ENCODE measurements around the gene ANO3.

Gene ANO3

GRCh38 chr11:26556582-26556981, 224.7 kb downstream of the ANO3 start:
- peak; percentile 40 for DNase-seq (ENCODE audit: low read depth)
- TF ChIP-seq CTCF (IDR thresholded peaks at IDR 0.05; ENCODE audit: control insufficient read depth, extremely low read depth, insufficient read depth), result no peak
- no peak overlapping the region for H3K4me3 ChIP-seq (ENCODE audit: low read depth, low read length)

DNA sequence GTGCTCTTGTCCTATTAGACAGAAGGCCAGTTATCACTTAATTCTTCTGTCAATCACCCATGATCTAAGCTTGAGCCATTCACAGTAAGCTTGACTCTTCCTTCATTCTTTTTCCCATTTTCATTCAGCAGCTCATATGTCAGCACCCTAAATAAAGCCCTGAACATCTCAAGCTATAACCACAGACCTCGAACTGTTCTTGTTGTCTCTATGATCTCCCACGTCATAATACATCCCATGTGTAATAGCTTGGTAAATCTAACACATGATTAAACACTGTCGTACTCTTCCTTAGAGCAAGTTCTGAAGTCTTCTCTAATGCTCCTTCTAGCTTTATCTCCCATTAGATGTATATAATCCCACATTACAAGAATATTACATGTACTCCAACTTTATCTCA, 225.7 kb downstream of the ANO3 start:
- no peak overlapping the region for H3K4me3 ChIP-seq (ENCODE audit: low read depth, low read length)
- TF ChIP-seq CTCF (IDR thresholded peaks at IDR 0.05; ENCODE audit: control insufficient read depth, extremely low read depth, insufficient read depth), result no peak
- DNase-seq (ENCODE audit: low read depth), result no peak

DNA sequence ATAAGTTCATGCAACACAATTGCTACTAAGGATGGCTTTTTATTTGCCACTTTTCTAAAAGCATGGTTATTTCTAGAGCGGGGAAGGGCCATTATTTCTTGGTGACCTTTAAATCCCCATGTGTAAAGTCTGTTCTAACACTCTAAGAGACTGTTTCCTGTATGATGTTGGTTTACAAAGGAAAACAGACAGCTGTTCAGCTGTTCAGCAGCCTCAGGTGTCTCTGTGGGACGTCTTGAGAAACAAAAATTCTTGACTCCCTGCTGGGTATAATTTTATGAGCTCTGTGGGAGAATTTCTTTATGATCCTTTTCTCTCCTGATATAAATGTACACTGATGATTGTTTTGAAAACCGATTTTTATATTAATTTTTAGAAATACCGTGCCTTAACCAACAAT, 226.3 kb downstream of the ANO3 start:
- TF ChIP-seq CTCF (IDR thresholded peaks at IDR 0.05; ENCODE audit: control insufficient read depth, extremely low read depth, insufficient read depth), result no peak
- peak; percentile 27 for DNase-seq (ENCODE audit: low read depth)
- no peak overlapping the region for H3K4me3 ChIP-seq (ENCODE audit: low read depth, low read length)

DNA sequence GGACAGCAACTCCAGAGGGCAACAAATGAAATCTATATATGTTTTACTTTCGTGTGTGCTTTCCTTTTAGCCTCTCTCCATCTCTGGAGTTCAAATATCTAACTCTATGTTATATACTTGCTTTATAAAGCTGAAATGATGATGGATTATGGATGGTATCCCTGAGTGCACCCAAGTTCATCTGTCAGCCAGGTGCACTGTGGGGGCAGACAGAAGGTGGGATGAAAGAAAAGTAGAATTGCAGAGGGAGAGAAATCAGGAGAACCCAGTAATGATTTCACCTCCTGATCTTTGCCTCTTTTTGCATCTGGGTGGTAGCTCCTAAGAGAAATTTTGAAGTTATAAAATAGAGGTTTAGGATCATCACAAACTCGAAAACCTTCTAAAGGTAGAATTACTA, 237.7 kb downstream of the ANO3 start:
- no peak overlapping the region for H3K4me3 ChIP-seq (ENCODE audit: low read depth, low read length)
- no peak for TF ChIP-seq CTCF (IDR thresholded peaks at IDR 0.05; ENCODE audit: control insufficient read depth, extremely low read depth, insufficient read depth)
- no peak for DNase-seq (ENCODE audit: low read depth)

DNA sequence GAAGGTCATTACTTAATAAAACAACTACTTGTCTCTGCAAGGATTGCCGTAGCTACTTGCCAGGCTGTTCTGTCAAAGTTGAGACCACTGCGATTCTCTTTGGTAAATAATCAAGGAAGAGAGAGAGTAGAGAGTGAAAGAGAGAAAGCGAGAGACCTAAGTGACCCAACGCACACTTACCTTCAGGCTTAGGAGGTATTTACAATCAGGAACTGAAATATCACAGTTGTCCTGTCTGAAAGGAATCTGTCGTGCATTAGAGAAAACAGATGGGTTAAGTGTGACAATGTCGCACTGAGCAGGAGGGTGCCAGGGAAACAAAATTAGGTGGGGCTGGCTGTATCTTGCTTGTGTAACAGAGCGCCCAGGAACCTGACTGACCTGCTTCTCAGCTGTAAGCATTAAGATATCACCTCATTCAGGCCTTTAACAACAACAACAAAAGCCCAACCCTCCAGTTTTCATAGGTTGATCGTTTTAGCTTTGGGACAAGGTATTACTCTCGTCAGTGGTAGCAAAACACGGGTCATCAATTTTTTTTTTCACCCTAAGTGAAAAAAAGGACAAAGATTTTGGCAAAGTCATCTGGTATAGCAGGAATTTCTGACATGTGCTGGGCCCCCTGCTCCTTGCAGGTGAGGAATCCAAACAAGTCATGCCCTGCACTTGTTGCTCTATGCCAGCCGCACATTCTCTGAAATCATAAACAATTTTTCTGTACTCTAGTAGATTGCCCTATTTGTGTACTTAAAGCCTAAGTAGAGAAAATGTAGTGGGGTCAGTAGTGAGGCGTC, 240.1 kb downstream of the ANO3 start, which contains the start of gene MUC15:
Gene MUC15 (minus strand): TSS at position 403 of the 794 bp plus-strand sequence. CDS start 5,169 bp downstream, outside the sequence.
- TF ChIP-seq CTCF (IDR thresholded peaks at IDR 0.05; ENCODE audit: control insufficient read depth, extremely low read depth, insufficient read depth), result no peak
- H3K4me3 ChIP-seq (ENCODE audit: low read depth, low read length), result no peak within 1 kb of the TSS
- DNase-seq (ENCODE audit: low read depth), result peak; percentile 18

DNA sequence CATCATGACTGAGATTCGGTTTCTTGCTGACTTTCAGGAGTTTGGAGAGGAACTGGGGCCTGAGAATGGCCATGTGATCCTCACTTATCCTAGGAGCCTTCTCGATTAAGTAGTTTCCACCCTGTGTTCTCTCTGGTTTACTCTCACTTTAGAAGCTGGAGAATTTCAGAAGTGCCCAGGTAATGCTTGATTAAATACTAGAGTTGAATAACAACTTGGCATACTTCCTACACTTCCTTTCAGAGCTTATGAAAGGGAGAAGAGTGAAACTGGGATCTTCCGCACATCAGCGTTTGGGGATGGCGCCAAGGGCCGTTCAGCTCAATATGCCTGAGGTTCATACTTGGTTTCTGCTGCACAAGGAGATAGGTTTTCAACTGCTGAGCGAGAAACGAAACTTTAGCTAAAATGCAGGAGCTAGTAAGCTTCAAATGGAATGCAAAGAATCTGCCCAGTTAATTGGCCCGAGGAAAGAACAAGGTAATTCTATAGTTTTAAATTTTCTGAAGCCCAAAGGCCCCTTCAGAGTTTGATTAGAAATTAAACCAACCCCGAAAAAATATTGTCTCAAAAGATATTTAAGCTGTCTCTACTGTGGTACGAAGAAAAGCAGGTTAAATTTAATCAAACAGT, 241.0 kb downstream of the ANO3 start:
- TF ChIP-seq CTCF (IDR thresholded peaks at IDR 0.05; ENCODE audit: control insufficient read depth, extremely low read depth, insufficient read depth), result no peak
- no peak overlapping the region for H3K4me3 ChIP-seq (ENCODE audit: low read depth, low read length)
- peak; percentile 49 for DNase-seq (ENCODE audit: low read depth)
